HepG2 (cell line): Measurements from ENCODE around the gene MAML1. TPM values are rescaled to one million over a fixed set of nuclear protein-coding genes. Genes with fewer than 3 reads are reported as not detected.

Source experiments
- HES4 ChIP-seq: sonication (generic); formaldehyde crosslinking; IDR thresholded peaks from 2 replicates; pipeline ENCODE4 v1.9.0; 2021; ENCODE audit warnings: mild to moderate bottlenecking, missing genetic modification reagents, borderline replicate concordance
- KIAA2018 ChIP-seq: sonication (generic); formaldehyde crosslinking; IDR thresholded peaks from 2 replicates; pipeline ENCODE4 v1.5.0; 2020; ENCODE audit warnings: mild to moderate bottlenecking, missing genetic modification reagents, borderline replicate concordance
- MBD4 ChIP-seq: IDR thresholded peaks from 2 replicates; pipeline ENCODE4 v1.6.1; 2012; ENCODE audit warnings: low read length, inconsistent platforms, borderline replicate concordance
- ZNF296 ChIP-seq: sonication (generic); formaldehyde crosslinking; conservative IDR thresholded peaks from 2 replicates; pipeline ENCODE4 v1.5.0; 2020; ENCODE audit warnings: mild to moderate bottlenecking, missing genetic modification reagents
- polyA plus RNA-seq, 8 experiments: library from polyadenylated mRNA; depleted of rRNA in 3 of 8; stranded (reverse) in 7 of 8; unstranded in 1 of 8; fragments of >200 nt; fragmentation: Illumina TruSeq in 4 of 8; extraction: Trizol in 4 of 8; gene quantifications; 2 replicates each; pipeline versions ENCODE4 v1.2.1 to v1.2.3, GENCODE V29; 2011 to 2016; ENCODE audit warnings: low read depth in 4 of 8, missing spikeins in 1 of 8, mixed read lengths in 1 of 8; ENCODE audit not compliant: insufficient read depth in 1 of 8
- total RNA-seq, 5 experiments: library from RNA; depleted of rRNA; stranded (reverse); fragments of >200 nt; fragmentation: Illumina TruSeq; extraction: Trizol; gene quantifications; 2 replicates each; pipeline ENCODE4 v1.2.3, GENCODE V29; 2016; ENCODE audit warnings: low read depth in 1 of 5
- TF ChIP-seq, protein P1 (sequence below): sonication (generic); formaldehyde crosslinking; IDR thresholded peaks from 2 replicates; pipeline ENCODE4 v1.8.0; 2022; ENCODE audit warnings: mild to moderate bottlenecking, missing genetic modification reagents, moderate library complexity

MAML1 gene
- total and polyA plus RNA-seq, 2 of the 13 experiments (the other 11 are each of a cell fraction or from before 2014, with no cell fraction given): 10.0 to 10.8 TPM

- TF ChIP-seq KIAA2018 (CRISPR knock-in tag) (no peak), ZNF296 (CRISPR knock-in tag) (no peak), HES4 (no peak), MBD4 (no peak)
- TF ChIP-seq, protein P1, sequence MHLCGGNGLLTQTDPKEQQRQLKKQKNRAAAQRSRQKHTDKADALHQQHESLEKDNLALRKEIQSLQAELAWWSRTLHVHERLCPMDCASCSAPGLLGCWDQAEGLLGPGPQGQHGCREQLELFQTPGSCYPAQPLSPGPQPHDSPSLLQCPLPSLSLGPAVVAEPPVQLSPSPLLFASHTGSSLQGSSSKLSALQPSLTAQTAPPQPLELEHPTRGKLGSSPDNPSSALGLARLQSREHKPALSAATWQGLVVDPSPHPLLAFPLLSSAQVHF (CRISPR knock-in tag): no peak
Measured at GRCh38 chr5:179758955-179759354, 26.3 kb downstream of the MAML1 start (continued).
